Embryonic facial prominence (tissue), 1 donor: ENCODE results near the gene STEAP1.

Experiments
- DNase-seq: peaks from one replicate; pipeline ENCODE4 v3.0.0-alpha.2; 2016; ENCODE audit errors: extremely low spot score

Gene STEAP1

GRCh38 chr7:90211391-90212148 lies 57.3 kb downstream of the STEAP1 start, which contains the start of gene STEAP2:
TSS of gene STEAP2 (plus strand) at chr7:90211740. CDS start at chr7:90225083, 13,343 bp downstream.
- peak; percentile 91 for DNase-seq

GRCh38 chr7:90212149-90212495 lies 57.9 kb downstream of the STEAP1 start:
- DNase-seq = no peak

GRCh38 chr7:90213521-90213920 lies 59.3 kb downstream of the STEAP1 start:
- DNase-seq = no peak
